ENCODE measurements around the gene INVS.

The INVS gene

DNA sequence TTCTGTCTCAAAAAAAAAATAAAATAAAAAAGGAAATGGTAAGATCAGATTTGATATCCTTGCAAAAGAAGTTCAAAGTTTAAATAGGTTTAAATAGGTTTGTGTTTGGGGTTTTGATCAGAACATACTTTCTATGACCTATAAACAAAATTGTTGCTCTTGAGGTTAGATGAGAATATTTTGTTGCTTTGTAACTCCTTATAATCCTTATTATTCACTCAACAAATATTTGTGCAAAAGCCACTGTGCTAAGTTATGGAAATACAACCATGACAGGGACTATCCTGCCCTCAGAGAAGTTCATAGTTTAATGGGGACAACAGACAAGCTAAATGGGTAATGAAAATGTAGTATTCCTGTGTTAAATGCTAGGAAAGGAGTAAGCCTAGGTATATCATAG, 71.5 kb downstream of the INVS start:
- Histone ChIP-seq H3K27ac (no peak overlapping the region), H3K36me3 (peaks cover 13 to 18% (median 18%) of the 10 kb centered on the region in 3 donors), H3K4me1 (no peaks in the 10 kb centered on the region), H3K9me3 (peaks cover 0 to 19% (median 0%) of the 10 kb centered on the region in 3 donors), H3K27me3 (no peaks in the 10 kb centered on the region), H3K4me3 (no peak overlapping the region)
- DNase-seq, result no peak
- TF ChIP-seq CTCF (IDR thresholded peaks at IDR 0.05), result no peak
- intact Hi-C loops (cut with DNase I; ENCODE audit: low total_unique reads), result no loop called here

GRCh38 chr9:100186356-100186755, 87.3 kb downstream of the INVS start:
- no peaks in the 10 kb centered on the region for H3K4me1 ChIP-seq
- no peaks in the 10 kb centered on the region for H3K27me3 ChIP-seq
- H3K27ac ChIP-seq, result no peak overlapping the region
- H3K36me3 ChIP-seq, result peaks cover 0 to 9% (median 0%) of the 10 kb centered on the region in 3 donors
- no peak for TF ChIP-seq CTCF (IDR thresholded peaks at IDR 0.05)
- intact Hi-C loops (cut with DNase I; ENCODE audit: low total_unique reads), result no loop called here
- no peak overlapping the region for H3K4me3 ChIP-seq
- DNase-seq, result no peak
- H3K9me3 ChIP-seq, result peaks cover 5 to 36% (median 20%) of the 10 kb centered on the region in 3 donors

DNA sequence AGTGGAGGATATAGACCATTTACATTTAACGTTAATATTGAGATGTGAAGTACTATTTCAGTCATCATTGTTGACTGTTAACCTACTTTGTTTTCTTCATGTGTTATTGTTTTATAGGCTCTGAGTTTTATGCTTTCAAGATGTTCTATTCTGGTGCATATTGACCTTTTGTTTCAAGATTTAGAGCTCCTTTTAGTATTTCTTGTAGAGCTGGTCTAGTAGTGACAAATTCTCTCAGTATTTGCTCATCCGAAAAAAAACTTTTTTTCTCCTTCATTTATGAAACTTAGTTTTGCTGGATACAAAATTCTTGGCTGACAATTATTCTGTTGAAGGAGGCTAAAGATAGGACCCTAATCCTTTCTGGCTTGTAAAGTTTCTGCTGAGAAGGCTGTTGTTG, 91.3 kb downstream of the INVS start:
- intact Hi-C loops (cut with DNase I; ENCODE audit: low total_unique reads), result no loop called here
- H3K9me3 ChIP-seq, result peaks cover 8 to 44% (median 27%) of the 10 kb centered on the region in 3 donors
- no peak for DNase-seq

DNA sequence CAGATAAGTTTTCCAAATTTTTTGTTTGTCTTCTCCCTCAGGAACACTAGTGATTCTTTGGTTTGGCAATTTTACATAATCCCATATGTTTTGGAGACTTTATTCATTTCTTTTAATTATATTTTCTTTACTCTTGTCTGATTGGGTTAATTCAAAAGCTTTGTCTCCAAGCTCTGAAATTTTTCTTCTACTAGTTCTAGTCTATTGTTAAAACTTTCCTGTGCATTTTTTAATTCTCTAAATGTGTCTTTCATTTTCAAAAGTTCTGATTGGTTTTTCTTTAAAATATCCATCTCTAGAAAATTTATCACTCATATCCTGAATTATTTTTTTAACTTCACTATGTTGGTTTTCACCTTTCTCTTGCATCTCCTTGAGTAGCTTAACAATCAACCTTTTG, 92.2 kb downstream of the INVS start:
- Histone ChIP-seq H3K27me3 (no peaks in the 10 kb centered on the region), H3K9me3 (peaks cover 8 to 37% (median 27%) of the 10 kb centered on the region in 3 donors), H3K27ac (no peak overlapping the region), H3K36me3 (peaks cover 0 to 18% (median 12%) of the 10 kb centered on the region in 3 donors), H3K4me1 (no peaks in the 10 kb centered on the region), H3K4me3 (no peak overlapping the region)
- no peak for TF ChIP-seq CTCF (IDR thresholded peaks at IDR 0.05)
- DNase-seq, result no peak
- intact Hi-C loops (cut with DNase I; ENCODE audit: low total_unique reads), result no loop called here

More for the DNA sequence above, 91.3 kb downstream of the INVS start:
- Histone ChIP-seq H3K4me3 (no peak overlapping the region), H3K27ac (no peak overlapping the region), H3K36me3 (peaks cover 0 to 18% (median 12%) of the 10 kb centered on the region in 3 donors), H3K4me1 (no peaks in the 10 kb centered on the region), H3K27me3 (no peaks in the 10 kb centered on the region)
- TF ChIP-seq CTCF (IDR thresholded peaks at IDR 0.05), result no peak

DNA sequence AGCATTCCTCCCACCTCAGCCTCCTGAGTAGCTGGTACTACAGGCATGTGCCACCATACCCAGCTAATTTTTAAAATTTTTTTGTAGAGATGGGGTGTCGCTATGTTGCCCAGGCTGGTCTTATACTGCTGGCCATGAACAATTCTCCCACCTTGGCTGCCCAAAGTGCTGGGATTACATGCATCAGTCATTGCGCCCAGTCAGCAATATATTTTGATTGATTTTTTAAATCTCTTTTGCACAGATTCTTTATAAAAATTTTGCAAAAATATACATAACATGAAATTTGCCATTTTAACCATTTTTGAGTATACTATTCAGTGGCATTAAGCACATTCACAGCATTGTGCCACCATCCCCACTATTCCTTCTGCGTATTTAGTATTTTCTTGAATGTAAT, 94.0 kb downstream of the INVS start:
- Histone ChIP-seq H3K27ac (no peak overlapping the region), H3K9me3 (peaks cover 8 to 31% (median 24%) of the 10 kb centered on the region in 3 donors), H3K36me3 (peaks cover 5 to 23% (median 12%) of the 10 kb centered on the region in 3 donors), H3K4me3 (no peak overlapping the region), H3K4me1 (no peaks in the 10 kb centered on the region), H3K27me3 (no peaks in the 10 kb centered on the region)
- intact Hi-C loops (cut with DNase I; ENCODE audit: low total_unique reads), result no loop called here
- TF ChIP-seq CTCF (IDR thresholded peaks at IDR 0.05), result no peak
- no peak for DNase-seq

- Histone ChIP-seq H3K27me3 (no peaks in the 10 kb centered on the region), H3K36me3 (peaks cover 5 to 16% (median 12%) of the 10 kb centered on the region in 3 donors), H3K4me1 (no peaks in the 10 kb centered on the region), H3K9me3 (peaks cover 3 to 10% (median 8%) of the 10 kb centered on the region in 3 donors), H3K4me3 (no peak overlapping the region), H3K27ac (no peak overlapping the region)
- TF ChIP-seq CTCF (IDR thresholded peaks at IDR 0.05), result no peak
- intact Hi-C loops (cut with DNase I; ENCODE audit: low total_unique reads), result no loop called here
- no peak for DNase-seq
These were observed 97.2 kb downstream of the INVS start for GRCh38 chr9:100196215-100196614.

All from tibial artery (tissue), 4 donors.